ENCODE data around the gene MAMDC2.
A peak's percentile ranks its signal among the peaks of the same experiment; 100 is the strongest.
"Not testable (repeated sequence)": the region's sequence is repeated elsewhere in the genome, so short reads cannot be mapped to it uniquely, and the experiment has no call there.

Gene MAMDC2

DNA sequence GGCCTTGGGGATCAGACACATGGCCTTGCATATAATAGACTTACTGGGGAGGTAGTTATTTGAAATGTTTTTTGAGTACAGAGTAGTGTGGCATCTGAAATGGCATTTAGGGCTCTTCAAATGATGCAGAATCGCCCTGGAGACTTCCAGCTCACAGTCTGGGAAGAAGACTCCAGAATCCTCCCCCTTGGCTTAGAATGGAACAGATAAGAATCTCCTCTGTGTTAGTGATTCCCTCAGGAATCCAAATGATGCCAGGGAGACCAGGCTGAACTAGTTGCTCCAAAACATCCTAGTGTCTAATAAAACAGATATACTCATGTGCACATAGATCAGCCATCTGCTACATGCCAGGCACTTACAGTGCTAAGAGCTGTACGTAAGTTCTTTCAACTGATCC, 176.6 kb downstream of the MAMDC2 start:
- DNase-seq: no peak

DNA sequence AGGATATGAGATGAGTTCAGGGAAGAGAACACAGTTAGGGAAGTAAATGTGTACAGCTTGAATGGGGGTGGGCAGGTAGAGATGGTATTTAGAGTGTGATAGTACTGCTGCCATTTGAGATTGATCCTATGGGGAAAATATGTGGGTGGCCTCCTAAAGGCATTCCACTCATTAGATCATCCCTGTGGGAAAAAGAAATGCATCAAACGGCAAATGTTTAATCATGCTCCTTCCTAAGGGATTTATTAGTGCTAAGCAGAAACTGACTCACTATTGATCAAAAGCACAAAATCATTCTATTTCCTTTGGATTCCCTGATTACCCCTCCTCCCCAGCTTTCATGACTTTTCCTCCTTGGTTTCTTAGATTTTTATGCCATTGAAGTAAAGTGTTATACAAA, 178.7 kb downstream of the MAMDC2 start:
- no peak for DNase-seq

DNA sequence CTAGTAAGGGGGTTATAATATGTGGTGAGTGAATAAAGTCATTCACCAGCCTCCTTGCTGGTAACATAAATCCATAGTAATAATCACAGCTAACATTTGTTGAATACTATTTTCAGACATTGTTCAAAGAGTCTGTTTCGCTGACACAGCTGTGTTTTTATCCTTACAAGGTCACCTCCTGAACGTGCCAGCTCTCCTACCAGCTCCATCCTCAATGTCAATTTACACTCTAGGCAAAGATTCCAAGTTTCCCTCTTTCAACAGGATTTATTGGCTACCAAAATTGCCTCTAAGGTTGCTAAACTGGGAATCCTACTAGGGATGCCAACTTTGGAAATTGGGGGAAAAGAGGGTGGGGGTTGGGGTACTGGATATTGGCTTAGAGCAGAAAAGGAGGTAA, 184.5 kb downstream of the MAMDC2 start:
- DNase-seq: no peak

DNA sequence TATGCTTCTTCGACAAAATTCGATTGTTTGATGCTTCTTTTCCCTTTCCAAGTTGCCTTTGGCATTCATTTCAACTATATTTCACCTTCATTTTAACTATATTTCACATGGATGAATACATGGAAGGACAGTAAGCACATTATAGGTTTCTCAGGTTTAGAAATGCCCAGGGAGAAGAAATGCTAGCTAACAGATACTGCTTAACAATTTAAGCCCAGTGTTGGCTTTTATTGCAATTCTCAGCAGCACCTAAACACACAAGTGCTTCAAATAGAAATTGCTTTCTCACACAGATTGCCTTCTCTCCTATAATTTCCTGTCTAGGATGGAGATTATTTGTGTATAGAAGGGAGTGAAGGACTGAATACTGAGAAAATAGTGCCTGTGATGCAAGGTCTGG, 185.0 kb downstream of the MAMDC2 start:
- DNase-seq: no peak

DNA sequence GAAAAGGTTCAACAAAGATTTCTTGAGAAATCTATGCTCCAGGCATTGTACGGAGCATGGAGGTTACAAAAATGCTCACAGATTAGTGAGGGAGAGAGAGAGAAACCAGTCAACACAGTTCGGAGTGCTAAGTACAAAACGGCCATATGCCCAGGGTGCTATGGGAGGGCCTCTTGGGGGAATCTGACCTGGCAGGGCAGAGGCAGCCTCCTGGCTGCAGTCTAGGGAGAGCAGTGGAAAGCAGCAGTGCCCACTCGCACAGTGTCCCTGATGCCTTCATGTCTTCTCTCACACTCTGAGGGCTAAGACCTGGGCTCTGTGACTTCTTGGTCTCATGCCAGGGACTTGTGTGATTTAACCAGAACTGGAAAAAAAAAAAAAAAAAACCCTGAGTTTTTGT, 185.4 kb downstream of the MAMDC2 start:
- DNase-seq: no peak

DNA sequence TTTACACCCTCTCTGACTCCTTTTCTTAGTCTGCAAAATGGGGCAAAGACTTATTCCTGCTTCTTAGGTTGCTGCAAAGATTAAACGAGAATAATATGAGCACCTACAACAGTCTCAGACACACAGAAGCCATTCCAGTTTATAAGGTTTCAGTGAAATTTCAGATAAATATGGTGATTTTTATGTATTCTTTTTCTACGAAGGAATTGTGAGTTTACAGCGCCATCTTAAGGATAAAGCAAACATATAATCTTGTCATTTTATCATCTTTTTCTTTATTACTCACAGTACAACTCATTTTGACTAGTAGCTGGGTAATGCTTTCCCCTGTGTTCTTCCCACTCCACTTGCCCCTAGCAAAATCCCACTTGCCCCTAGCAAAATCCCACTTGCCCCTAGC, 185.9 kb downstream of the MAMDC2 start:
- DNase-seq: no peak

DNA sequence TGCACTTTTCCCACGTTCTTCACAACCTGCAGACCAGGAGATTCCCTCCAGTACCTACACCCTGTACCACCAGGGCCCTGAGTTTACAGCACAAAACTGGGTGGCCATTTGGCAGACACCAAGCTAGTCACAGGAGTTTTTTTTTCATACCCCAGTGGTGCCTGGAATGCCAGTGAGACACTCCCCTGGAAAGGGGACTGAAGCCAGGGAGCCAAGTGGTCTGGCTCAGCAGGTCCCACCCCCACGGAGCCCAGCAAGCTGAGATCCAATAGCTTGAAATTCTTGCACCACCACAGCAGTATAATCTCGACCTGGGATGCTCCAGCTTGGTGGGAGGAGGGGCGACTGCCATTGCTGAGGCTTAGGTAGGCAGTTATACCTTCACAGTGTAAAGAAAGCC, 188.8 kb downstream of the MAMDC2 start:
- DNase-seq: no peak

DNA sequence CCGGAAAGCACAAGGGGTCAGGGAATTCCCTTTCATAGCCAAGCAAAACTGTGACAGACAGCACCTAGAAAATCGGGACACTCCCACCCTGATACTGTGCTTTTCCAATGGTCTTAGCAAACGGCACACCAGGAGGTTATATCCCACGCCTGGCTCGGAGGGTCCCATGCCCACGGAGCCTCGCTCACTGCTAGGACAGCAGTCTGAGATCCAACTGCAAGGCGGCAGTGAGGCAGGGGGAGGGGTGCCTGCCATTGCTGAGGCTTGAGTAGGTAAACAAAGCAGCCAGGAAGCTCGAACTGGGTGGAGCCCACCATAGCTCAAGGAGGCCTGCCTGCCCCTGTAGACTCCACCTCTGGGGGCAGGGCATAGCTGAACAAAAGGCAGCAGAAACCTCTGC, 190.6 kb downstream of the MAMDC2 start:
- not testable (repeated sequence) for DNase-seq

DNA sequence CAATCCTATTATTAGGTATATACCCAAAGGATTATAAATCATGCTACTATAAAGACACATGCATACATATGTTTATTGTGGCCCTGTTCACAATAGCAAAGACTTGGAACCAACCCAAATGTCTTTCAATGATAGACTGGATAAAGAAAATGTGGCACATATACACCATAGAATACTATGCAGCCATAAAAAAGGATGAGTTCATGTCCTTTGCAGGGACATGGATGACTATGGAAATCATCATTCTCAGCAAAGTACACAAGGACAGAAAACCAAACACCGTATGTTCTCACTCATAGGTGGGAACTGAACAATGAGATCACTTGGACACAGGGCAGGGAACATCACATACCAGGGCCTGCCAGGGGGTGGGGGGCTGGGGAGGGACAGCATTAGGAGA, 202.3 kb downstream of the MAMDC2 start:
- not testable (repeated sequence) for DNase-seq

DNA sequence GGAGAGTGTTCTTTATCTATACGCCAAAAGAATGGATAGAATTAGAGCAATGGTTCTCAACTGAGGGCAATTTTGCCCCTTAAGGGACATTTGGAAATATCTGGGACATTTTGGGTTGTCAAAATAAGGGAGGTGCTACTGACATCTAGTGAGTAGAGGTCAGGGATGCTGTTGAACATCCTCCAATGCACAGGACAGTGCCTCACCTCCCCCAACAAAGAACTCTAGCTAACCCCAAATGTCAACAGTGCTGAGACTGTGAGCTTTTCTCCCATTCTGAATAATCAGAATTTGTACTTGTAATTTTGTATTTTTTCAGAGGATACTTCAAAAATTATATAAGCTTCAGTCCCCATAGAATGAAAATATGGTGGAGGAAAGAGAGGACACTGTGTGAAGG, 206.6 kb downstream of the MAMDC2 start:
- no peak for DNase-seq

DNA sequence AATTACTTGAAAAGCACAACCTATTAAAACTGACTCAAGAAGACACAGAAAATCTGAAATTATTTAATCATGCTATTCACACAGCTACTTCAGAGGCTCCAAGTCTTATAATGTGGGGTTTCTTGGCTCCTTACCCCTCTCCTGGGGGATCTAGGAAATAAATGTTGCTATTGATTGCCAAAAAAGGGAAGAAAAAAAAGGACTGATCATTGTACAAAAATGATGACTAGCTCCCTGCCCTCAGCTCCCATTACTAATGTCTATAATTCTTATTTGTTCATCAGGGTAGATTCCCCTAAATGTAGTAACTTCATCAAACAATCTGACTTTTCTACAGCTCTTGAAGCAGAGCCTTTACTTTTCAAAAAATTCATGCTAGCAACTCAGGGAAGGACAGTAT, 211.8 kb downstream of the MAMDC2 start:
- no peak for DNase-seq

DNA sequence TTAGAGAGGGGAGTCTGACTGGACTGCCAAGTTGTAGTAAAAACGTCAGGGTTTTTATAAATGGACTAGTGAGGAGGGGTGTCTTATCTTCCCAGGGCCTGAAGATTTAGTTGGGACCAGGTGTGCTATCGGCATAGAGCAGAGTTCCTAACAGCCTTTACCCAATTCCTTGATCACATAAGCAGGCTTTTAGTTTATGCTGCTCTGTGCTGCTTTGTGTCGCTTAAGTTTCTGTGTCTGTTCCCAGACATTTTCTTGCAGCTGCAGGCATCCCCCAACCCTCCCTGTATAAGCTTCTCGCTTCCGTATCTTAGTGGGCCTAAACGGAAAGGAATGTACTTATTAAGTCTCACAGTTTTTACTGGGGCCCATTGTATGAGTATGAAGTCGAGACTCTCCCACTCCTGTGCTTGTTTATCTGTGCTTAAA, 212.5 kb downstream of the MAMDC2 start:
- peak; percentile 67 for DNase-seq

DNA sequence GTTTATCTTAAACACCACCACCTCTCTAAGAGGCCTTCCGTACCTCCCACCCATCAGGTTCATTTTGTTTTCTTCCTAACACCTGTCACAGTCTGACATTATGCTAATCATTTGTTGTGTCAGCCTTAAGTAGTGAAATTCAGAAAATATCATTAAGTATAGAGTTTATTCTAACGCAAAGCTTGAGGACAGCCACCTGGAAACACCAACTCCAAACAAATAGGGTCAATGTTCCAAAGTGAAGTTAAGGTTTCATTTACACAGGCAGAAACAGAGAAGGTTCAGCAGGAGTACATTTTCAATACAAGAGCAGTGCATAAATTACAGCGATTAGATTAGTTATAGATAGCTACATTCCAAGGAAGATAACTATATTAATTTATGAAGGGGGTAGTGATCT, 213.9 kb downstream of the MAMDC2 start:
- DNase-seq: no peak

DNA sequence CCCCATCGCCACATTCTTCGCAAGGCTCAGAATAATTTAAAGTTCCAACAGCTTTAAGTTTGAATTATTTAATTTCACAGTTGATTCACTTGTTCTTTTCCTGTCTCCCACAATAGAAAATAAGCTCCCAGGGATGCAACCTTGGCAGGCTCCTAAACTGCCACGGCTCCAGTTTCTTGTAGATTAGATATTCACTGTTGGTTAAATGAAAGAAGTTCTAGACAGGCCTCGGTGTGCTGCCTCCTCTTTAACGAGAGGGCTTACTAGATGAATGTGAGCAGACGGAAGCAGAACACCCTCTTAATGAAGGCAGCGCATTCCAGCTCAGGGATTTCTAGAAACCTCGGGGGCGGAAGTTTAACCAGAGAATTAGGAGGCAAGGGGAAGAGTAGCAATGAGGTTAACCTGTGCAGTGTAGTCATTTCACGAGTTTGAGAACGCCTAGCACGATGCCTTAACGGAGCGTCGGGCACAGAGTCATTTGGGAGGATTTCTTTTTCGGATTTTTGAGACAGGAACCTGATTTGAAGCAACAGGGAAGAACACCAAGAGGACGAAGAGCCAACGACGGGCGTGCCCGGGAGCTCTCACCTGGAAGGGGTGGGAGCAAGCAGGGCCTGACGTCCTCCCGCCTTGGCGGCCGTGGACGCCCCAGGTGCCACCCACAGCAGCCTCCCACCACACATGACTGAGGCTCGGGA, 214.5 kb downstream of the MAMDC2 start:
- peak; percentile 82 for DNase-seq

DNA sequence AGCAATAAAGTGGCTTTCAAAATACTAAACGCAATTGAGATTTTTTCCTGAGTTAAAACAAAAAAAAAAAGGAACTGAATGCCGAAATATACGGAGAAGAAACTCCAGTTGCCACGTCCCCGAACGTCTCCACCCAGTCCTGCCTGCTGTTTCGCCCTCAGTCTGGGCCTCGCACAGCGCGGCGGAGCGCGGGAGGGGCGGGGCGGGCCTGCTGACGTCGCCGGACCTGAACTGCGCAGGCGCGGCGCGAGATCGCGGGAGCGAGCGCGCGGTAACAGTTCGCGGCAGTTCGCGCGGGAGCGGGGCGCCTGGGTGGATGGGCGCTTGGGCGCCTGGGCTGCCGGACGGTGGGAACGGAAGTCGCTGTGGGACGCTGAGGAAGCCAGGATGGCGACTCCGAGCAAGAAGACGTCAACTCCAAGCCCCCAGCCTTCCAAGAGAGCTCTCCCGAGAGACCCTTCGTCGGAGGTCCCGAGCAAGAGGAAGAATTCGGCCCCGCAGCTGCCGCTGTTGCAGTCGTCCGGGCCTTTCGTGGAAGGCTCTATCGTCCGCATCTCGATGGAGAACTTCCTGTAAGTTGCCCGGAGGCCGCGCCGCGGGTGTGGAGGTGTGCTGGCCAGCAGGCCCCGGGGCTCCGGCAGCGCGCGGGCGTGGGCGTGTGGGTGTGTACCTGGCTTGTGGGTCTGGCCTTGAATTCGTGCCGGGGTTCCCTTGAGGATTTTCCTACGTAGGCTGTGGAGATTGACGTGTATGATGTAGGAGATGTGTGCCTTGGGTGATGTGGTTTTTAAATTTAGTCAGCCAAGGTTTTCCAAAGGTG, 215.3 kb downstream of the MAMDC2 start, which contains the start of gene SMC5:
SMC5 (plus strand) TSS at position 287 of the 820 bp plus-strand sequence; CDS start at position 388, 101 bp downstream.
- DNase-seq: peak; percentile 97

DNA sequence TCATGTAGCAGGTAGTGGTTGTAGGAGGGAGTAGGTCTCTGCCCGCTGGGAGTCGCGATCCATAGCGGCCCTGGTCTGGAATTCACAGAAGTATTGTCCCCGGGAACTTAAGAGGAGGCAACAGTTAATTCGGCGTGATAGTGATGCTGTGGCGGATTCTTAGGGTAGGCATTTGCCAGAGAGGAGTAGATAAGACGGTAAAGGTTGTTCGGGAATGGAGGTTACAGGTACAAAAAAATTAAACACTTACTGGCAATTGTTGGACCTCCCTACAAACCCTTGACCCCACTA, 215.8 kb downstream of the MAMDC2 start:
- no peak for DNase-seq

DNA sequence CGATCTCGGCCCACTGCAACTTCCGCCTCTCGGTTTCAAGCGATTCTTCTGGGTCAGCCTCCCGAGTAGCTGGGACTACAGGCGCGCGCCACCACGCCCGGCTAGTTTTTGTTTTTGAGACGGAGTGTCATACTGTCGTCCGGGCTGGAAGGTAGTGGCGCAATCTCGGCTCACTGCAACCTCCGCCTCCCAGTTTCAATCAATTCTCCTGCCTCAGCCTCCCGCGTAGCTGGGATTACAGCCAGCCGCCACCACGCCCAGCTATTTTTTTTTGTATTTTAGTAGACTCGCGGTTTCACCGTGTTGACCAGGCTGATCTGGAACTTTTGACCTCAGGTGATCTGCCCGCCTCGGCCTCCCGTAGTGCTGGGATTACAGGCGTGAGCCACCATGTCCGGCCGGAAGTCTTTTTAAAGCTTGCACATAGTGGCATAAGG, 216.4 kb downstream of the MAMDC2 start:
- no peak for DNase-seq

DNA sequence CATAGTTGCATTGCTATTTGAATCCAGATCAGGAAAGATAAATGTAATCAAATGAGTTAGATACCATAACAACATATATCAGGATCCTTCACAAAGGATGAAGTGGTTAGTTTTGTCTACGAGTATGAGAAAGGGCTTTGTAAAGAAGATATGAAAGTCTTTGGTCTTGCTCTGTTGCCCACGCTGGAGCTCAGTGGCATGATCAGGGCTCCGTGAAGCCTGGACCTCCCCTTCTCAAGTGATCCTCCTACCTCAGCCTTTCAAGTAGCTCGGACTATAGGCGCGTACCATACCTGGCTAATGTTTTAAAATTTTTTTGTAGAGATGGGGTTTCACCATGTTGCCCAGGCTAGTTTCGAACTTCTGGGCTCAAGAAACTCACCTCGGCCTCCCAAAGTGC, 217.0 kb downstream of the MAMDC2 start:
- no peak for DNase-seq

DNA sequence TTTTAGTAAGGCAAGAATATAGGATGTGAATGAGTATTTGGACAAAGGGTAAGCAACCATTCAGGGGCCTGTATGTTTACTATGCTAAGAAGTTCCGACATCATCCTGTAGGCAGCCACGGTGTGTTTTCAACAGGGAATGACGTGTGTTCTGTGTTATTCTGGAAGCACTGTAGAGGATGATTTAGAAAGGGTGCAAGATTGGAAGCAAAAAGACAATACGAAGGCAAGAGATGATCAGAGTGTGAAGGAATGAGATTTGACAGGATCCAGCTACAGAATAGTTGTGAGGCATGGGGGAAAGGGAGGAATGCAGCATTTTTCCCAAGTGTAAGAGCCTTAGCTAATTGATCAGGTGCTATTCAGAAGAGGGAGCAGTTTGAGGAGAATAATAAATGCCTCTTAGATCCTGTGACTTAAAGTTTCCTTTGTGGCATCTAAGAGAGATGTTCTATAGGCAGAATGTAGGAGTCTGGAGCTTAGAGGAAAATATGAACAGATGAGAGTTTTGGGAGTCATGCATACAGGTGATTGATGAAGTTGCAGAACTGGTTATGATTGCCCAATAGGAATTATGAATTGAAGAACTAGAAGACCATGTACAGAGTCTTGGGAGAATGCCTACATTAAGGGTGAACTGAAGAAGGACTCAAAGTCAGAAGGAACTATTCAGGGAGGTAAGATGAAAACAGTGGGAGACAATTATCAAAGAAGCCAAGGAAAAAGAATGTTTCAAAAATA, 217.7 kb downstream of the MAMDC2 start:
- no peak for DNase-seq

DNA sequence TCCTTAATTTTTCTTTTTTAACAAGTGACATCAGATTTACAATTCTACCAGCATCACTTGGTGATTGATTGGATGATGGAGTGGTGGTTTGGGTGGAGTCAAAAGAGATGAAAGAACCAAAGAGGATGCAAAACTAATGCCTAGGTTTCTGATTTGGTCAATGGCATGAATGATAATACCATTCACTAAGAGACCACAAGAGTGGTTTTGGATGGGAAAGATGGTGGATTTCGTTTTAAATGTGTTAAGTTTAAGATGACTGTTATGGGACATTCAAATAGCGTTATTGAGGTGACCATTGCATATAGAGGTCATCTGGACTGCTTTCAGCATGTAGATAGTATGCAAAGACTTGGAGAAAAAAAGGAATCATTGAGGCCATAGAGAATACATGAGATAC, 218.7 kb downstream of the MAMDC2 start:
- no peak for DNase-seq

DNA sequence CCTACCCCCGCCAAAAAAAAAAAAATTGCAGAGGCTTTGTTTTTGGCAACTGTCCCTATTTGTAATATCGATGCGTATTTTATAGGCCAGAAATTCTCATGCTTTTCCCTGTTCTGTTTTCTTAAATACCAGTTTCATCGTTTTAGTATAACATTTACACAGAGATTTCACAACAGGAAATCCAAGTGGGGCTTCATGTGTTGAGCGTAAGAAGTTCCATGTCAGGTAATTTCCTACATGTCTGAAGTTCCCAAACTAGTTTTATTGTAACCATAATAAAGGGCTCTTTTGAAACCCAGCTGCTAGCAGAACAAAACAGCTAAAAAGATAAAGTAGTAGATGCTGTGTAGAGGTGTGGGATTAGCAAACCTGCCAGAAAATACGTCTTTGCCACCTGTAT, 219.3 kb downstream of the MAMDC2 start:
- no peak for DNase-seq

DNA sequence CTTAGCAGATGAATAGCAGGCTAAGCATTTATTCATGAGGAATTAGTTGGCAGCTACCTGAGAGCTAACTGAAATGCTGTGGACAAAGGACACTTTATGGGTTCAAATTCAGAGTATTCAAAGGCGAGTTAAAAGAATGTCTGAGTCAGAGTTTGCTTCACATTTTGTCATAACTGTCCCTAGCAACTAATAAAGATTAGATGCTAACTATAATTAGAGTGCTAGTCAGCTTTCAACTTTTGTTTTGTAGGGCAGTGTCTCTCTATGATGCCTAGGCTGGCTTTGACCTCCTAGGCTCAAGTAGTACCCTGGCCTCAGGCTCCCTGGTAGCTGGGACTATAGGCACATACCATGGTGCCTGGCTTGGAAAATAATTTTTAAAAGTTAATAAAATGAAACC, 219.8 kb downstream of the MAMDC2 start:
- no peak for DNase-seq
